HG03060 (cell line): Measurements from ENCODE around the gene SCRN1.

Source experiments
- ATAC-seq: cut with Tn5 transposase; IDR thresholded peaks from one replicate; pipeline ENCODE4 v1.9.1; 2021; ENCODE audit warnings: low read depth, moderate number of reproducible peaks; ENCODE audit not compliant: unreplicated experiment

Gene SCRN1

GRCh38 chr7:29873644-29874294, 115.8 kb downstream of the SCRN1 start:
- ATAC-seq, result no peak

GRCh38 chr7:29871787-29872398, 117.7 kb downstream of the SCRN1 start:
- ATAC-seq, result no peak
